Smooth muscle cell (in vitro differentiated cells): Measurements from ENCODE around the gene UNC5C. TPM values are rescaled to one million over a fixed set of nuclear protein-coding genes. Genes with fewer than 3 reads are reported as not detected.

Source experiments
- DNase-seq: peaks from one replicate; lab custom pipeline; 2025; ENCODE audit not compliant: unreplicated experiment; lab: John Stamatoyannopoulos, UW
- H2AFZ ChIP-seq: fragments of 200-600 bp; sonication (generic); 2 replicates; pipeline ENCODE4 v1.6.0; 2016; ENCODE audit warnings: antibody characterized with exemption, low read depth, mild to moderate bottlenecking
- H3F3A ChIP-seq: fragments of 200-600 bp; sonication (generic); 2 replicates; pipeline ENCODE4 v1.6.0; 2017; ENCODE audit warnings: antibody characterized with exemption, low read depth
- H3K27ac ChIP-seq: fragments of 200-600 bp; sonication (generic); 2 replicates; pipeline ENCODE4 v1.5.1; 2016; ENCODE audit warnings: low read depth, mild to moderate bottlenecking
- H3K27me3 ChIP-seq: fragments of 200-600 bp; sonication (generic); 2 replicates; pipeline ENCODE4 v1.6.1; 2016; ENCODE audit warnings: low read depth, mild to moderate bottlenecking
- H3K36me3 ChIP-seq: fragments of 200-600 bp; sonication (generic); 2 replicates; pipeline ENCODE4 v1.5.1; 2016; ENCODE audit warnings: low read depth
- H3K4me1 ChIP-seq: fragments of 200-600 bp; sonication (generic); 2 replicates; pipeline ENCODE4 v1.5.1; 2016; ENCODE audit warnings: low read depth
- H3K4me2 ChIP-seq: fragments of 200-600 bp; sonication (generic); 2 replicates; pipeline ENCODE4 v1.6.0; 2016; ENCODE audit warnings: mild to moderate bottlenecking
- H3K4me3 ChIP-seq: fragments of 200-600 bp; sonication (generic); 2 replicates; pipeline ENCODE4 v1.5.1; 2016; ENCODE audit warnings: mild to moderate bottlenecking
- H3K79me2 ChIP-seq: fragments of 200-600 bp; sonication (generic); 2 replicates; pipeline ENCODE4 v1.6.0; 2016; ENCODE audit warnings: low read depth, mild to moderate bottlenecking
- H3K9ac ChIP-seq: fragments of 200-600 bp; sonication (generic); 2 replicates; pipeline ENCODE4 v1.6.0; 2016; ENCODE audit warnings: low read depth
- H3K9me3 ChIP-seq: fragments of 200-600 bp; sonication (generic); replicated peaks from 2 replicates; pipeline ENCODE4 v1.5.1; 2016; ENCODE audit warnings: low read depth
- H4K20me1 ChIP-seq: fragments of 200-600 bp; sonication (generic); 2 replicates; pipeline ENCODE4 v1.6.0; 2016; ENCODE audit warnings: low read depth
- CTCF ChIP-seq: fragments of 200-600 bp; sonication (generic); IDR thresholded peaks from 2 replicates; pipeline ENCODE4 v1.5.1; 2017; ENCODE audit warnings: borderline replicate concordance, mild to moderate bottlenecking, antibody characterized with exemption; ENCODE audit not compliant: insufficient read depth, poor library complexity, severe bottlenecking
- WGBS: methylation state at CpG from one replicate; pipeline ENCODE4 v1.1.7; 2016; ENCODE audit warnings: low lambda C conversion rate; 5-methylcytosine and 5-hydroxymethylcytosine counted together
- polyA plus RNA-seq: library from polyadenylated mRNA; unstranded; fragments of >200 nt; fragmentation: Nextera tagmentation; extraction: Ambion mirVana; gene quantifications from 2 replicates; pipeline ENCODE4 v1.2.1, GENCODE V29; 2016
- total RNA-seq: library from RNA; depleted of rRNA; stranded (reverse); fragments of >200 nt; gene quantifications from 2 replicates; pipeline ENCODE4 v1.2.3, GENCODE V29; 2014

UNC5C gene
- total and polyA plus RNA-seq, 2 experiments from 2014 or later = 2.0 to 15.6 TPM

GRCh38 chr4:95499291-95499696 lies 49.5 kb downstream of the UNC5C start:
- Histone ChIP-seq H3K27ac (no peak overlapping the region), H3F3A (no peaks in the 10 kb centered on the region), H3K4me1 (peaks cover 3% of the 10 kb centered on the region), H3K9ac (no peak overlapping the region), H3K36me3 (no peaks in the 10 kb centered on the region), H3K27me3 (no peaks in the 10 kb centered on the region), H3K79me2 (peaks cover 55% of the 10 kb centered on the region), H3K9me3 (no peaks in the 10 kb centered on the region), H3K4me3 (no peak overlapping the region), H2AFZ (no peak overlapping the region), H3K4me2 (no peak overlapping the region), H4K20me1 (no peaks in the 10 kb centered on the region)
- no peak for TF ChIP-seq CTCF
- 65% methylated on average over 2 of the region's 2 CpGs for WGBS
- no peak for DNase-seq

GRCh38 chr4:95494186-95494585 lies 54.6 kb downstream of the UNC5C start:
- no peak for DNase-seq
- H2AFZ ChIP-seq = no peak overlapping the region
- no peak overlapping the region for H3K27ac ChIP-seq
- H3K4me3 ChIP-seq = no peak overlapping the region
- H3K79me2 ChIP-seq = peaks cover 43% of the 10 kb centered on the region
- H3F3A ChIP-seq = no peaks in the 10 kb centered on the region
- TF ChIP-seq CTCF = no peak
- no peaks in the 10 kb centered on the region for H3K36me3 ChIP-seq
- H3K4me2 ChIP-seq = no peak overlapping the region
- no peak overlapping the region for H3K9ac ChIP-seq
- H3K4me1 ChIP-seq = no peaks in the 10 kb centered on the region
- no peaks in the 10 kb centered on the region for H4K20me1 ChIP-seq
- H3K9me3 ChIP-seq = no peaks in the 10 kb centered on the region
- H3K27me3 ChIP-seq = no peaks in the 10 kb centered on the region

GRCh38 chr4:95478679-95479078 lies 70.1 kb downstream of the UNC5C start:
- Histone ChIP-seq H3K36me3 (no peaks in the 10 kb centered on the region), H3K4me2 (no peak overlapping the region), H3K9ac (no peak overlapping the region), H2AFZ (no peak overlapping the region), H4K20me1 (no peaks in the 10 kb centered on the region), H3K4me3 (no peak overlapping the region), H3K27ac (no peak overlapping the region), H3K9me3 (no peaks in the 10 kb centered on the region), H3K79me2 (peaks cover 21% of the 10 kb centered on the region), H3K4me1 (no peaks in the 10 kb centered on the region), H3K27me3 (no peaks in the 10 kb centered on the region), H3F3A (peaks cover 8% of the 10 kb centered on the region)
- DNase-seq = no peak
- WGBS = 93% methylated on average over 6 of the region's 6 CpGs
- TF ChIP-seq CTCF = no peak

GRCh38 chr4:95476121-95476520 lies 72.7 kb downstream of the UNC5C start:
- H2AFZ ChIP-seq = no peak overlapping the region
- H3K79me2 ChIP-seq = peaks cover 18% of the 10 kb centered on the region
- 7% methylated on average over 1 of the region's 1 CpG for WGBS
- no peaks in the 10 kb centered on the region for H3K36me3 ChIP-seq
- DNase-seq = no peak
- peaks cover 8% of the 10 kb centered on the region for H3F3A ChIP-seq
- no peaks in the 10 kb centered on the region for H3K9me3 ChIP-seq
- H3K27ac ChIP-seq = no peak overlapping the region
- no peaks in the 10 kb centered on the region for H3K27me3 ChIP-seq
- no peak overlapping the region for H3K9ac ChIP-seq
- no peaks in the 10 kb centered on the region for H4K20me1 ChIP-seq
- no peak for TF ChIP-seq CTCF
- H3K4me2 ChIP-seq = no peak overlapping the region
- no peaks in the 10 kb centered on the region for H3K4me1 ChIP-seq
- no peak overlapping the region for H3K4me3 ChIP-seq
